Inflammatory macrophage treated with lipopolysaccharide for 1 hour (primary cell): ENCODE results near the gene C1QTNF12.
A peak's percentile ranks its signal among the peaks of the same experiment; 100 is the strongest.

Experiments
- DNase-seq, 2 donors: peaks; one replicate each; pipeline ENCODE4 v3.0.0-alpha.2; 2020 to 2022

Gene C1QTNF12

GRCh38 chr1:1281533-1282321, 35.2 kb upstream of the C1QTNF12 start:
- peak; percentile 32 to 47 for DNase-seq

- DNase-seq, result no peak
These were observed 34.4 kb upstream of the C1QTNF12 start for GRCh38 chr1:1280782-1281481.

GRCh38 chr1:1279028-1279427, 32.5 kb upstream of the C1QTNF12 start:
- DNase-seq, result no peak

GRCh38 chr1:1278620-1279019, 32.1 kb upstream of the C1QTNF12 start:
- no peak for DNase-seq

- DNase-seq, result no peak
These were observed 29.3 kb upstream of the C1QTNF12 start for GRCh38 chr1:1275836-1276235.

GRCh38 chr1:1274931-1275431, 28.5 kb upstream of the C1QTNF12 start:
- DNase-seq, result no peak

- no peak for DNase-seq
These were observed 27.9 kb upstream of the C1QTNF12 start for GRCh38 chr1:1274299-1274930.

- DNase-seq, result peak; percentile 78 to 86
These were observed 27.2 kb upstream of the C1QTNF12 start, which contains the start of gene UBE2J2 for GRCh38 chr1:1273512-1274298. UBE2J2 (minus strand) TSS chr1:1273854; CDS start chr1:1267992, 5,862 bp downstream.

GRCh38 chr1:1273209-1273511, 26.6 kb upstream of the C1QTNF12 start:
- peak in 1 of 2 donors; percentile 27 for DNase-seq

- no peak for DNase-seq
These were observed 26.1 kb upstream of the C1QTNF12 start for GRCh38 chr1:1272341-1273208.

GRCh38 chr1:1270813-1271212, 24.3 kb upstream of the C1QTNF12 start:
- peak in 1 of 2 donors; percentile 30 for DNase-seq

- no peak for DNase-seq
These were observed 21.8 kb upstream of the C1QTNF12 start for GRCh38 chr1:1268284-1268682.

- DNase-seq, result no peak
These were observed 21.2 kb upstream of the C1QTNF12 start for GRCh38 chr1:1267488-1268283.

GRCh38 chr1:1264868-1265272, 18.3 kb upstream of the C1QTNF12 start:
- DNase-seq, result no peak

GRCh38 chr1:1264026-1264425, 17.5 kb upstream of the C1QTNF12 start:
- no peak for DNase-seq

GRCh38 chr1:1262758-1263157, 16.2 kb upstream of the C1QTNF12 start:
- no peak for DNase-seq

GRCh38 chr1:1262071-1262470, 15.5 kb upstream of the C1QTNF12 start:
- no peak for DNase-seq

GRCh38 chr1:1260843-1261560, 14.5 kb upstream of the C1QTNF12 start:
- no peak for DNase-seq

- DNase-seq, result peak in 1 of 2 donors; percentile 22
These were observed 13.6 kb upstream of the C1QTNF12 start for GRCh38 chr1:1259951-1260600.

GRCh38 chr1:1259540-1259939, 13.0 kb upstream of the C1QTNF12 start:
- DNase-seq, result no peak
